K562 (cell line): ENCODE measurements around the gene SAXO2. TPM values are rescaled to one million over a fixed set of nuclear protein-coding genes. Genes with fewer than 3 reads are reported as not detected.
"Not testable (repeated sequence)": the region's sequence is repeated elsewhere in the genome, so short reads cannot be mapped to it uniquely, and the experiment has no call there.

Source experiments
- ATAC-seq: fragments of 200-7000 bp; cut with Tn5 transposase; 3 replicates; pipeline ENCODE4 v1.9.1; 2020; ENCODE audit warnings: moderate library complexity
- BruUV-seq: library from RNA; stranded (reverse); fragments of 400-500 nt; replicated peaks from 2 replicates; lab custom pipeline; 2021; lab: Mats Ljungman, UMichigan
- CTCF ChIA-PET: fragments of 300-600 bp; formaldehyde crosslinking; extraction: SDS; loops from one replicate; lab custom pipeline; 2021; ENCODE audit warnings: low intra/inter-chr PET ratio; lab: Yijun Ruan, JAX
- POLR2A ChIA-PET: fragments of 300-600, 350-650 bp; sonication (Branson Sonifier 250); formaldehyde crosslinking; extraction: SDS; loops from one replicate; lab custom pipeline; 2021; ENCODE audit warnings: antibody characterized with exemption, inconsistent platforms; lab: Yijun Ruan, JAX
- DNase-seq, 4 experiments: peaks; one replicate each; pipeline versions ENCODE4 v3.0.0 to v3.0.0-alpha.2; 2011 to 2018; ENCODE audit warnings: low spot score in 3 of 4, mixed read lengths in 3 of 4; ENCODE audit errors: extremely low read depth in 1 of 4
- FAIRE-seq: peaks from 2 replicates; lab custom pipeline; 2011; peaks lifted over from hg19 to GRCh38; lab: Jason Lieb, UNC
- H2AFZ ChIP-seq: 2 replicates; pipeline ENCODE4 v1.6.0; 2011; ENCODE audit warnings: low read depth, low read length, control low read depth, inconsistent platforms
- H3K27ac ChIP-seq: fragments of 200-600 bp; 3 replicates; pipeline ENCODE4 v1.8.0; 2011; ENCODE audit warnings: low read depth, mild to moderate bottlenecking, control low read depth, inconsistent platforms, low read length, moderate library complexity, mixed read lengths; ENCODE audit errors: extremely low read depth
- H3K27me3 ChIP-seq, 2 experiments: fragments of 300-600 bp in 1 of 2; 2 replicates in 1 of 2; 3 replicates in 1 of 2; pipeline versions ENCODE4 v1.6.0 to v1.8.0; 2011; ENCODE audit warnings: inconsistent platforms in 2 of 2, low read length in 2 of 2, mild to moderate bottlenecking in 1 of 2, mixed read lengths in 1 of 2, moderate library complexity in 1 of 2; ENCODE audit not compliant: control insufficient read depth in 2 of 2, insufficient read depth in 2 of 2
- H3K36me3 ChIP-seq: fragments of 300-600 bp; 3 replicates; pipeline ENCODE4 v1.8.0; 2011; ENCODE audit warnings: mild to moderate bottlenecking, low read length, inconsistent platforms; ENCODE audit not compliant: control insufficient read depth, insufficient read depth
- H3K4me1 ChIP-seq, 2 experiments: fragments of 200-600 bp in 1 of 2; replicated peaks in 1 of 2; 2 replicates in 1 of 2; 3 replicates in 1 of 2; pipeline versions ENCODE4 v1.5.1 to v1.8.0; 2011; ENCODE audit warnings: inconsistent platforms in 2 of 2, low read length in 2 of 2, mild to moderate bottlenecking in 1 of 2, mixed read lengths in 1 of 2, moderate library complexity in 1 of 2; ENCODE audit not compliant: control insufficient read depth in 2 of 2, insufficient read depth in 2 of 2
- H3K4me2 ChIP-seq: 2 replicates; pipeline ENCODE4 v1.6.1; 2011; ENCODE audit warnings: low read length, control low read depth, inconsistent platforms, mixed read lengths; ENCODE audit not compliant: insufficient read depth
- H3K4me3 ChIP-seq: fragments of 200-600 bp; sonication (generic), shearing (Covaris generic); 2 replicates; pipeline ENCODE4 v1.5.1; 2016; ENCODE audit warnings: control low read depth, inconsistent platforms
- H3K79me2 ChIP-seq: fragments of 200-600 bp; 3 replicates; pipeline ENCODE4 v1.8.0; 2011; ENCODE audit warnings: low read length, inconsistent platforms; ENCODE audit not compliant: control insufficient read depth, insufficient read depth
- H3K9ac ChIP-seq, 2 experiments: 2 replicates each; pipeline versions ENCODE4 v1.6.0 to v1.6.1; 2011; ENCODE audit warnings: low read depth in 2 of 2, low read length in 2 of 2, control low read depth in 1 of 2, inconsistent platforms in 1 of 2, mild to moderate bottlenecking in 1 of 2, mixed read lengths in 1 of 2; ENCODE audit not compliant: insufficient read depth in 1 of 2
- H3K9me1 ChIP-seq: one replicate; pipeline ENCODE4 v1.6.0; 2011; ENCODE audit warnings: inconsistent platforms, mild to moderate bottlenecking, low read length, moderate library complexity; ENCODE audit not compliant: control insufficient read depth, insufficient read depth
- H3K9me3 ChIP-seq: replicated peaks from 2 replicates; pipeline ENCODE4 v1.5.1; 2011; ENCODE audit warnings: low read depth, low read length, inconsistent platforms; ENCODE audit not compliant: control insufficient read depth, insufficient read depth
- H4K20me1 ChIP-seq: replicated peaks from 2 replicates; pipeline ENCODE4 v1.6.1; 2011; ENCODE audit warnings: low read length, inconsistent platforms, mixed read lengths; ENCODE audit not compliant: control insufficient read depth, insufficient read depth
- NFIC ChIP-seq: fragments of 450-650 bp; IDR thresholded peaks from 2 replicates; pipeline ENCODE4 v1.6.1; 2017; ENCODE audit warnings: mild to moderate bottlenecking, inconsistent platforms
- WGBS: fragments of 100-300 bp; shearing (Covaris generic); methylation state at CpG from one replicate; pipeline ENCODE4 v1.1.6; 2016; ENCODE audit warnings: low coverage, mixed read lengths; ENCODE audit not compliant: insufficient coverage; ENCODE audit errors: missing lambda C conversion rate; 5-methylcytosine and 5-hydroxymethylcytosine counted together
- in situ Hi-C: fragments of 300-500 bp; cut with MboI; formaldehyde crosslinking; loops from 4 replicates; pipeline ENCODE4 v1.15.0; 2018; ENCODE audit warnings: inconsistent platforms, mixed read lengths
- intact Hi-C: fragments of 100-400 bp; cut with micrococcal nuclease; formaldehyde crosslinking; loops from 2 replicates; pipeline ENCODE4 v1.14.2; 2022
- polyA plus RNA-seq, 8 experiments: library from polyadenylated mRNA; depleted of rRNA in 4 of 8; stranded (reverse) in 5 of 8; unstranded in 3 of 8; fragments of >200 nt; fragmentation: Nextera tagmentation in 2 of 8; fragmentation: Illumina TruSeq in 1 of 8; extraction: Ambion mirVana in 2 of 8; extraction: Trizol in 1 of 8; gene quantifications; 2 replicates each; pipeline versions ENCODE4 v1.2.1 to v1.2.3, GENCODE V29; 2011 to 2014; ENCODE audit warnings: inconsistent platforms in 1 of 8, missing spikeins in 1 of 8
- total RNA-seq, 7 experiments: library from RNA; depleted of rRNA in 6 of 7; stranded (reverse); fragments of >200 nt in 6 of 7; fragmentation: Illumina TruSeq in 2 of 7; extraction: Trizol in 2 of 7; gene quantifications; 2 replicates each; pipeline versions ENCODE4 v1.2.1 to v1.2.3, GENCODE V29; 2011 to 2021; ENCODE audit warnings: low replicate concordance in 1 of 7

Gene SAXO2
- total and polyA plus RNA-seq, 9 of the 15 experiments (the other 6 are each of a cell fraction or from before 2014, with no cell fraction given): 3.1 to 14.2 (median 8.2) TPM

DNA sequence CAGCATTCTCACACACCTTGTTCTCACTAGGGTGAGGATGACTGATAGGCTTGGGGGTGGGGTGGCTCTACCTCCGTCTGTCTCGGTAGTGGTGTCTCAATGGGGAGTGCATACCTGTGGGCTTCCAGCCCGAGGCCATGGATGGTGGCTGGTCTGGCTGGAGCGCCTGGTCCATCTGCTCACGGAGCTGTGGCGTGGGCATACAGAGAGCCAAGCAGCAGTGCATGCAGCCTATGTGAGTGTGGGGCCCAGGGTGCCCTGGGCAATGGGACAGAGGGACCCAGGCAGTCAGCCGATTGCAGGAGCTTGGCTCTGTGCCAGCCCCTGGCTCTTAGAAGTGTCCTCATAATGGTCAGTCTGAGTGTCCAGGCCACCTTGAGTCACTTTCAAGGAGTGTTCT is 54.9 kb downstream of the SAXO2 start:
- Histone ChIP-seq H2AFZ (peak overlapping the region; percentile 59), H3K4me1 (peaks cover 3 to 29% of the 10 kb centered on the region in 2 experiments; a peak in 3 of 5 replicates)
- BruUV-seq, H3K9ac ChIP-seq, DNase-seq, H4K20me1 ChIP-seq, CTCF ChIA-PET, H3K9me3 ChIP-seq, H3K79me2 ChIP-seq, H3K4me2 ChIP-seq, in situ Hi-C loops, intact Hi-C loops, H3K27ac ChIP-seq, FAIRE-seq, H3K27me3 ChIP-seq, POLR2A ChIA-PET, H3K36me3 ChIP-seq: not testable (repeated sequence)
- WGBS: 37% methylated on average over 7 of the region's 7 CpGs
- ATAC-seq: peak; percentile 14
- TF ChIP-seq NFIC: peak; percentile 94
- TF ChIP-seq, all 486 proteins: peak for 1; not testable (repeated sequence) for 485
- H3K9me1 ChIP-seq, H3K4me3 ChIP-seq: not testable (repeated sequence)

DNA sequence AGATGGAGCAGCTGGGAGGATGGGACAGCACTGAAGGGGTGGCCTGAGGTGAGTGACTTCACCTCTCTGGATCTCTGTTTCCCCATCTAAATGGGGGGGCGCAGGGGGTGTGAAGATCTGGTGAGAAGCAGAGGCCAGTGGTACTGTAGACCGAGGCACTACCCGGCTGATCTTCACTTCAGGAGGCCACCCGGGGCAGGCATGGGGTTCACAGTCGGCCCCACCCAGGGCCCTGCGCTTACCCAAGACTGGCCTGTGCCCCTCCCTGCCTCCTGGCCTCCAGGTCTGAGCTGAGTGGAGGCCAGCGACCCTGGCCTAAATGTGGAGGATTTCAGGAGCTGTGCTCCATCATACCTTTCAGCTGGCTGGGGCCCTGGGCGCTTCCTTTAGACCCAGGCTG is 55.7 kb downstream of the SAXO2 start:
- H3K9me1 ChIP-seq, H3K4me2 ChIP-seq, H3K4me3 ChIP-seq, H2AFZ ChIP-seq, H3K9ac ChIP-seq, CTCF ChIA-PET, H3K9me3 ChIP-seq, H3K36me3 ChIP-seq, BruUV-seq, H3K27ac ChIP-seq, POLR2A ChIA-PET, H4K20me1 ChIP-seq, H3K79me2 ChIP-seq, DNase-seq, intact Hi-C loops, H3K27me3 ChIP-seq, FAIRE-seq, in situ Hi-C loops, ATAC-seq: not testable (repeated sequence)
- WGBS: 62% methylated on average over 8 of the region's 8 CpGs
- H3K4me1 ChIP-seq: peaks cover 3 to 29% of the 10 kb centered on the region in 2 experiments; a peak in 3 of 5 replicates
